Measurements from ENCODE around the gene FLOT2. TPM values are rescaled to one million over a fixed set of nuclear protein-coding genes. Genes with fewer than 3 reads are reported as not detected.

The FLOT2 gene
- total RNA-seq, 1 donor from 2014 or later = 84.0 TPM

- Histone ChIP-seq H3K9ac (no peak overlapping the region), H3F3A (ENCODE audit: low read depth) (peaks cover 4% of the 10 kb centered on the region), H3K9me3 (ENCODE audit: low read depth) (no peaks in the 10 kb centered on the region), H3K4me1 (peaks cover 8% of the 10 kb centered on the region), H3K27ac (no peak overlapping the region), H3K4me3 (no peak overlapping the region), H3K79me2 (ENCODE audit: low read depth) (peaks cover 43% of the 10 kb centered on the region), H3K4me2 (no peak overlapping the region), H3K27me3 (no peaks in the 10 kb centered on the region), H3K36me3 (no peaks in the 10 kb centered on the region), H2AFZ (replicated peaks) (no peak overlapping the region), H4K20me1 (ENCODE audit: low read depth) (peaks cover 75% of the 10 kb centered on the region)
- Mint-ChIP-seq H3K9me3 (peaks cover 3% of the 10 kb centered on the region), H3K36me3 (peaks cover 9% of the 10 kb centered on the region), H3K27ac (peak overlapping the region; percentile 91), H3K4me1 (peaks cover 56% of the 10 kb centered on the region), H3K4me3 (peak overlapping the region; percentile 56), H3K27me3 (ENCODE audit: insufficient read depth, low read depth) (peaks cover 5% of the 10 kb centered on the region)
- TF ChIP-seq CTCF (IDR thresholded peaks at IDR 0.05) = no peak
- TF ChIP-seq EZH2phosphoT487 (IDR thresholded peaks at IDR 0.05) = no peak
- no peak for DNase-seq (ENCODE audit: low spot score)
Observed at GRCh38 chr17:28891201-28891600, 6.3 kb downstream of the FLOT2 start.

- no peaks in the 10 kb centered on the region for H3K36me3 ChIP-seq
- H3K27ac Mint-ChIP-seq = no peak overlapping the region
- peaks cover 3% of the 10 kb centered on the region for H3K9me3 Mint-ChIP-seq
Observed at GRCh38 chr17:28889996-28890395, 7.5 kb downstream of the FLOT2 start.

GRCh38 chr17:28888832-28889231 is 8.7 kb downstream of the FLOT2 start:
- Histone ChIP-seq H3K9ac (no peak overlapping the region), H3K27me3 (no peaks in the 10 kb centered on the region), H3K79me2 (ENCODE audit: low read depth) (peaks cover 19% of the 10 kb centered on the region), H4K20me1 (ENCODE audit: low read depth) (peaks cover 62% of the 10 kb centered on the region), H3K4me1 (no peaks in the 10 kb centered on the region), H3F3A (ENCODE audit: low read depth) (no peaks in the 10 kb centered on the region), H3K27ac (no peak overlapping the region), H3K4me3 (no peak overlapping the region), H2AFZ (replicated peaks) (no peak overlapping the region), H3K4me2 (no peak overlapping the region), H3K9me3 (ENCODE audit: low read depth) (no peaks in the 10 kb centered on the region), H3K36me3 (no peaks in the 10 kb centered on the region)
- Mint-ChIP-seq H3K4me3 (no peak overlapping the region), H3K9me3 (peaks cover 2% of the 10 kb centered on the region), H3K36me3 (peaks cover 14% of the 10 kb centered on the region), H3K27me3 (ENCODE audit: insufficient read depth, low read depth) (peaks cover 9% of the 10 kb centered on the region), H3K4me1 (peaks cover 44% of the 10 kb centered on the region), H3K27ac (no peak overlapping the region)
- TF ChIP-seq EZH2 (IDR thresholded peaks at IDR 0.05) (no peak), CTCF (IDR thresholded peaks at IDR 0.05) (no peak), EZH2phosphoT487 (IDR thresholded peaks at IDR 0.05) (no peak)
- no peak for DNase-seq (ENCODE audit: low spot score)

More at GRCh38 chr17:28889996-28890395, 7.5 kb downstream of the FLOT2 start:
- peaks cover 70% of the 10 kb centered on the region for H4K20me1 ChIP-seq (ENCODE audit: low read depth)
- no peaks in the 10 kb centered on the region for H3K9me3 ChIP-seq (ENCODE audit: low read depth)
- no peak overlapping the region for H3K27ac ChIP-seq
- no peak for TF ChIP-seq EZH2phosphoT487 (IDR thresholded peaks at IDR 0.05)
- TF ChIP-seq CTCF (IDR thresholded peaks at IDR 0.05) = no peak
- no peak for TF ChIP-seq EZH2 (IDR thresholded peaks at IDR 0.05)
- H3K4me3 Mint-ChIP-seq = no peak overlapping the region
- H3K79me2 ChIP-seq (ENCODE audit: low read depth) = peaks cover 31% of the 10 kb centered on the region
- H3K4me3 ChIP-seq = no peak overlapping the region
- no peak overlapping the region for H3K9ac ChIP-seq
- no peaks in the 10 kb centered on the region for H3K27me3 ChIP-seq
- peaks cover 5% of the 10 kb centered on the region for H3K27me3 Mint-ChIP-seq (ENCODE audit: insufficient read depth, low read depth)
- no peak overlapping the region for H2AFZ ChIP-seq (replicated peaks)
- no peak overlapping the region for H3K4me2 ChIP-seq
- no peak for DNase-seq (ENCODE audit: low spot score)
- H3K4me1 ChIP-seq = no peaks in the 10 kb centered on the region
- no peaks in the 10 kb centered on the region for H3F3A ChIP-seq (ENCODE audit: low read depth)
- peaks cover 12% of the 10 kb centered on the region for H3K36me3 Mint-ChIP-seq
- peaks cover 46% of the 10 kb centered on the region for H3K4me1 Mint-ChIP-seq

Data from neural progenitor cell (in vitro differentiated cells).